ENCODE measurements around the gene ALDH18A1.
"Not testable (repeated sequence)": the region's sequence is repeated elsewhere in the genome, so short reads cannot be mapped to it uniquely, and the experiment has no call there.

The ALDH18A1 gene

GRCh38 chr10:95656291-95657164 lies at the start of gene ALDH18A1:
Gene ALDH18A1 (minus strand): TSS chr10:95656711. CDS start chr10:95653377, 3,334 bp downstream.
- DNase-seq, result peak; percentile 74

- no peak for DNase-seq
Observed at GRCh38 chr10:95698415-95698814, 41.9 kb upstream of the ALDH18A1 start.

- peak; percentile 84 for DNase-seq
Observed at GRCh38 chr10:95697429-95697828, 40.9 kb upstream of the ALDH18A1 start.

GRCh38 chr10:95694665-95695064 lies 38.2 kb upstream of the ALDH18A1 start:
- no peak for DNase-seq

- DNase-seq, result peak; percentile 100
Observed at GRCh38 chr10:95693668-95694534, 37.4 kb upstream of the ALDH18A1 start, which contains the start of gene TCTN3. Gene TCTN3 (minus strand): TSS chr10:95693927. CDS start chr10:95693899, 28 bp downstream.

GRCh38 chr10:95693071-95693667 lies 36.7 kb upstream of the ALDH18A1 start:
- DNase-seq, result no peak

GRCh38 chr10:95691281-95691680 lies 34.8 kb upstream of the ALDH18A1 start:
- no peak for DNase-seq

- DNase-seq, result no peak
Observed at GRCh38 chr10:95688648-95689047, 32.1 kb upstream of the ALDH18A1 start.

- DNase-seq, result no peak
Observed at GRCh38 chr10:95683966-95684365, 27.5 kb upstream of the ALDH18A1 start.

- no peak for DNase-seq
Observed at GRCh38 chr10:95675403-95676116, 19.0 kb upstream of the ALDH18A1 start.

- DNase-seq, result no peak
Observed at GRCh38 chr10:95674643-95675042, 18.1 kb upstream of the ALDH18A1 start.

GRCh38 chr10:95672641-95673040 lies 16.1 kb upstream of the ALDH18A1 start:
- not testable (repeated sequence) for DNase-seq

GRCh38 chr10:95664543-95664942 lies 8.0 kb upstream of the ALDH18A1 start:
- DNase-seq, result no peak

- DNase-seq, result no peak
Observed at GRCh38 chr10:95663496-95663895, 7.0 kb upstream of the ALDH18A1 start.

- no peak for DNase-seq
Observed at GRCh38 chr10:95661818-95662217, 5.3 kb upstream of the ALDH18A1 start.

GRCh38 chr10:95660283-95660682 lies 3.8 kb upstream of the ALDH18A1 start:
- DNase-seq, result no peak

- DNase-seq, result no peak
Observed at GRCh38 chr10:95657250-95657649, 739 bp upstream of the ALDH18A1 start.

- no peak for DNase-seq
Observed at GRCh38 chr10:95655571-95656290, 780 bp downstream of the ALDH18A1 start.

- no peak for DNase-seq
Observed at GRCh38 chr10:95653895-95654294, 2.6 kb downstream of the ALDH18A1 start.

- DNase-seq, result no peak
Observed at GRCh38 chr10:95651346-95652060, 5.0 kb downstream of the ALDH18A1 start.

- DNase-seq, result no peak
Observed at GRCh38 chr10:95650232-95650631, 6.3 kb downstream of the ALDH18A1 start.
